Measurements from ENCODE around the gene TCF7. TPM values are rescaled to one million over a fixed set of nuclear protein-coding genes. Genes with fewer than 3 reads are reported as not detected.

TCF7 gene
- total RNA-seq, 3 donors from 2014 or later = 1.9 to 6.8 (median 4.4) TPM

GRCh38 chr5:134082264-134082992, 32.1 kb upstream of the TCF7 start:
- Histone ChIP-seq H3K4me1 (ENCODE audit: low read depth) (no peaks in the 10 kb centered on the region), H3K9me3 (no peaks in the 10 kb centered on the region), H3K4me3 (no peak overlapping the region), H3K36me3 (ENCODE audit: low read depth) (no peaks in the 10 kb centered on the region)
- ATAC-seq (no peak), DNase-seq (no peak)
- no peak for TF ChIP-seq CTCF (IDR thresholded peaks at IDR 0.05)
- intact Hi-C loops (cut with DNase I, micrococcal nuclease) = no loop called here

DNA sequence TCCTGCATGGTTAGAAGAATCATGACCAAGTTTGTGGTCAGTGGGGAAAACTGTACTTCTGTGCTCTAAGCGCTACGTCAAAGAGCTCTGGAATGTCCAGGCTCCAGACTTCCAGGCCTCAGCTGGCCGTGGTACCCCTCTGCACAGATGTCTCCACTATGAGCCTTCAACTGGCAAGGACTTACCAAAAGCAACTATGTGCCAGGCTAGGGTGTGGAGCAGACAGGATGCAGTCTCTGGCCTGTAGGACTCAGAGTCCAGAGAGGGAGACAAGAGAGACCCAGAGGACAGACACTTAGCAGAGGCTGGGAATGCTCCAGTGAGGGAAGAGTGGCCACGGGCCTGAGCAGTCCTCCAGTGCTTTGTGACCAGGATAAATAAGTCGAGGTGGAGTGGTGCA, 31.0 kb upstream of the TCF7 start:
- Histone ChIP-seq H3K9me3 (no peaks in the 10 kb centered on the region), H3K4me3 (no peak overlapping the region), H3K36me3 (ENCODE audit: low read depth) (no peaks in the 10 kb centered on the region), H3K4me1 (ENCODE audit: low read depth) (no peaks in the 10 kb centered on the region)
- no peak for TF ChIP-seq CTCF (IDR thresholded peaks at IDR 0.05)
- intact Hi-C loops (cut with DNase I, micrococcal nuclease) = no loop called here
- DNase-seq (no peak), ATAC-seq (no peak)

DNA sequence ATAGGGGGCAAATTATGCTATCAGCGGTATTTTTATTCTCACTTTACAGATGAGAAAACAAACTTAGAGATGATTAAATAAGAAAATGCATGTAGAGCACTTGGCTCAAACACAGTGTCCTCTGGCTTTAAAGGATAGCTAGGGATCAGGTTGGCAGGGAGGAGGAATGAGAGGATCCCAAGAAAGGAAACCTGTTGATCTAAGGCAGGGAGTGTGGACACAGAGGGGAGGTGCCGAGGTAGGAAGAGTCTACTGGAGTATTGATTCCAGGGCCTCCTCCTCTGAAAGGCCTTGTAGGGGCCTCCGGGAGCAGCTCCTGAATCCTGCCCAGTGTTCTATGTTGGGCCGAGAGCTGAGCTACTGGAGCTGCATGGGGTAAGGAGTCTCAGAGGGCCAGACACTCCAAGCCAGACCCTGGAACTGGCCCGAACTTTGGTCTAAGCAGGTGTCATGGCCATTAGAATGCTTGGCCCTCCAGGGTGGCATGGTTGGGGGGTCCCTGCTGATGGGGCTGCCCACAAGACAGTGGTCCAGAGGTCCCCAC, 30.4 kb upstream of the TCF7 start:
- H3K4me1 ChIP-seq (ENCODE audit: low read depth) = no peaks in the 10 kb centered on the region
- H3K4me3 ChIP-seq = no peak overlapping the region
- intact Hi-C loops (cut with DNase I, micrococcal nuclease) = no loop called here
- H3K36me3 ChIP-seq (ENCODE audit: low read depth) = no peaks in the 10 kb centered on the region
- DNase-seq = no peak
- no peak for TF ChIP-seq CTCF (IDR thresholded peaks at IDR 0.05)
- no peak for ATAC-seq
- no peaks in the 10 kb centered on the region for H3K9me3 ChIP-seq

GRCh38 chr5:134084570-134084969, 29.9 kb upstream of the TCF7 start:
- Histone ChIP-seq H3K4me3 (no peak overlapping the region), H3K36me3 (ENCODE audit: low read depth) (no peaks in the 10 kb centered on the region), H3K9me3 (no peaks in the 10 kb centered on the region), H3K4me1 (ENCODE audit: low read depth) (no peaks in the 10 kb centered on the region)
- no peak for TF ChIP-seq CTCF (IDR thresholded peaks at IDR 0.05)
- DNase-seq = no peak
- ATAC-seq = no peak
- intact Hi-C loops (cut with DNase I, micrococcal nuclease) = no loop called here

DNA sequence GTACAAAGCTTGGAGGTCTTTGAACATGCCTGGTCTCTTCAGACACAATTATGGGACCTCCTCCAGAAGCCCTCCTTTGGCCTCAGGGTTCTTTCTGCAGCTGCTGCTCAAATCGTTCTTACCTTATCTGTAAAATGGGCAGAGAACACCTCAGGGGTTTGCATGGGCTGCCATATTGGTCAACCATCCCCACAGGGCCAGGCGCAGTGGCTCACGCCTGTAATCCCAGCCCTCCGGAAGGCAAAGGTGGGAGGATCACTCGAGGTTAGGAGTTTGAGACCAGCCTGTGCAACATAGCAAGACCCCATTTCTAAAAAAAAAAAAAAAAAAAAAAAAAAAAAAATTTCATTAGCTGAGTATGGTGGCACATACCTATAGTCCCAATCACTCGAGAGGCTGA, 29.1 kb upstream of the TCF7 start:
- intact Hi-C loops (cut with DNase I, micrococcal nuclease) = no loop called here
- no peaks in the 10 kb centered on the region for H3K9me3 ChIP-seq
- no peak for TF ChIP-seq CTCF (IDR thresholded peaks at IDR 0.05)
- no peaks in the 10 kb centered on the region for H3K4me1 ChIP-seq (ENCODE audit: low read depth)
- H3K36me3 ChIP-seq (ENCODE audit: low read depth) = no peaks in the 10 kb centered on the region
- no peak for DNase-seq
- no peak for ATAC-seq
- H3K4me3 ChIP-seq = no peak overlapping the region

All from mucosa of descending colon (tissue), 3 donors.